Cardiac muscle cell (in vitro differentiated cells and primary cell): ENCODE data around the gene L3HYPDH. TPM values are rescaled to one million over a fixed set of nuclear protein-coding genes. Genes with fewer than 3 reads are reported as not detected.
"Not testable (repeated sequence)": the region's sequence is repeated elsewhere in the genome, so short reads cannot be mapped to it uniquely, and the experiment has no call there.

Experiments
- DNase-seq, 2 donors: peaks; one replicate each; pipeline versions ENCODE4 v3.0.0 to v3.0.0-alpha.2; 2010 to 2017; ENCODE audit warnings: low read depth in 1 of 2, low spot score in 1 of 2
- H3K27ac ChIP-seq: fragments of 200-600 bp; sonication (generic); 2 replicates; pipeline ENCODE4 v1.5.1; 2016
- H3K27me3 ChIP-seq: fragments of 200-600 bp; sonication (generic); 2 replicates; pipeline ENCODE4 v1.6.0; 2016; ENCODE audit warnings: control low read depth
- H3K36me3 ChIP-seq: fragments of 200-600 bp; sonication (generic); 2 replicates; pipeline ENCODE4 v1.5.1; 2016; ENCODE audit warnings: control low read depth
- H3K4me1 ChIP-seq: fragments of 200-600 bp; sonication (generic); 2 replicates; pipeline ENCODE4 v1.8.1; 2017; ENCODE audit warnings: low read depth, mild to moderate bottlenecking, mixed run types
- H3K4me3 ChIP-seq: fragments of 200-600 bp; sonication (generic); 2 replicates; pipeline ENCODE4 v1.5.1; 2016; ENCODE audit warnings: mild to moderate bottlenecking
- H3K9me3 ChIP-seq: fragments of 200-600 bp; sonication (generic); 2 replicates; pipeline ENCODE4 v1.5.1; 2017; ENCODE audit warnings: low read depth, mild to moderate bottlenecking, control low read depth
- CTCF ChIP-seq: IDR thresholded peaks from 2 replicates; pipeline ENCODE4 v1.5.1; 2012; ENCODE audit warnings: low read depth, mild to moderate bottlenecking, low read length
- polyA plus RNA-seq: library from polyadenylated mRNA; unstranded; fragments of >200 nt; fragmentation: Nextera tagmentation; extraction: Ambion mirVana; gene quantifications from 2 replicates; pipeline ENCODE4 v1.2.1, GENCODE V29; 2016
- total RNA-seq: library from RNA; depleted of rRNA; stranded (reverse); fragments of >200 nt; gene quantifications from 2 replicates; pipeline ENCODE4 v1.2.3, GENCODE V29; 2016

The L3HYPDH gene
- total and polyA plus RNA-seq, 2 experiments from 2014 or later, result 29.4 to 37.8 TPM

- TF ChIP-seq CTCF, result no peak
- Histone ChIP-seq H3K36me3 (peaks cover 20% of the 10 kb centered on the region), H3K27me3 (no peaks in the 10 kb centered on the region), H3K4me3 (no peak overlapping the region), H3K9me3 (no peaks in the 10 kb centered on the region), H3K27ac (no peak overlapping the region), H3K4me1 (no peaks in the 10 kb centered on the region)
- DNase-seq, result peak in 1 of 2 donors; percentile 40
These were observed 28.8 kb downstream of the L3HYPDH start for GRCh38 chr14:59455411-59455810.

- H3K36me3 ChIP-seq, result peaks cover 19% of the 10 kb centered on the region
- DNase-seq, result peak in 1 of 2 donors; percentile 94
These were observed 30.1 kb downstream of the L3HYPDH start for GRCh38 chr14:59454139-59454538.

GRCh38 chr14:59451849-59452248 is 32.4 kb downstream of the L3HYPDH start:
- Histone ChIP-seq H3K27me3 (no peaks in the 10 kb centered on the region), H3K27ac (no peak overlapping the region), H3K36me3 (peaks cover 8% of the 10 kb centered on the region), H3K9me3 (no peaks in the 10 kb centered on the region), H3K4me3 (no peak overlapping the region), H3K4me1 (no peaks in the 10 kb centered on the region)
- no peak for TF ChIP-seq CTCF
- no peak for DNase-seq

More at GRCh38 chr14:59454139-59454538, 30.1 kb downstream of the L3HYPDH start:
- no peak overlapping the region for H3K27ac ChIP-seq
- no peaks in the 10 kb centered on the region for H3K4me1 ChIP-seq
- TF ChIP-seq CTCF, result no peak
- no peaks in the 10 kb centered on the region for H3K27me3 ChIP-seq
- H3K9me3 ChIP-seq, result no peaks in the 10 kb centered on the region
- no peak overlapping the region for H3K4me3 ChIP-seq

GRCh38 chr14:59450716-59451115 is 33.5 kb downstream of the L3HYPDH start:
- Histone ChIP-seq H3K4me1 (no peaks in the 10 kb centered on the region), H3K27me3 (no peaks in the 10 kb centered on the region), H3K9me3 (no peaks in the 10 kb centered on the region), H3K4me3 (no peak overlapping the region), H3K36me3 (peaks cover 5% of the 10 kb centered on the region), H3K27ac (no peak overlapping the region)
- no peak for DNase-seq
- TF ChIP-seq CTCF, result no peak

GRCh38 chr14:59448673-59449072 is 35.5 kb downstream of the L3HYPDH start:
- not testable (repeated sequence) for DNase-seq, H3K4me3 ChIP-seq, H3K9me3 ChIP-seq, H3K36me3 ChIP-seq, H3K27me3 ChIP-seq, H3K27ac ChIP-seq, H3K4me1 ChIP-seq

GRCh38 chr14:59439256-59439965 is 44.8 kb downstream of the L3HYPDH start:
- H3K27me3 ChIP-seq, result no peaks in the 10 kb centered on the region
- no peak overlapping the region for H3K4me3 ChIP-seq
- TF ChIP-seq CTCF, result no peak
- H3K4me1 ChIP-seq, result no peaks in the 10 kb centered on the region
- peak in 1 of 2 donors; percentile 86 for DNase-seq
- H3K27ac ChIP-seq, result no peak overlapping the region
- no peaks in the 10 kb centered on the region for H3K9me3 ChIP-seq
- no peaks in the 10 kb centered on the region for H3K36me3 ChIP-seq
